ENCODE measurements around the gene KIF26B.

GRCh38 chr1:245484176-245484575 lies 329.4 kb downstream of the KIF26B start:
- TF ChIP-seq CTCF (IDR thresholded peaks at IDR 0.05), result no peak
- TF ChIP-seq POLR2A (IDR thresholded peaks at IDR 0.05), result no peak
- no peak for TF ChIP-seq EP300 (IDR thresholded peaks at IDR 0.05)
- TF ChIP-seq POLR2AphosphoS5 (IDR thresholded peaks at IDR 0.05), result no peak

Measured in suprapubic skin (tissue), 4 donors.